Spleen (tissue), 11 donors: ENCODE measurements around the gene EXOC3. TPM values are rescaled to one million over a fixed set of nuclear protein-coding genes. Genes with fewer than 3 reads are reported as not detected.

ENCODE experiments used
- DNase-seq: peaks from one replicate; pipeline ENCODE4 v3.0.0-alpha.2; 2020
- H3K27ac ChIP-seq, 8 donors: fragments of 200-600 bp; sonication (generic) in 7 of 8; 1 replicate in 4 of 8; 2 replicates in 4 of 8; pipeline versions ENCODE4 v1.5.0 to v1.8.0; 2016 to 2021; ENCODE audit warnings: inconsistent platforms in 4 of 8, mild to moderate bottlenecking in 4 of 8, moderate library complexity in 1 of 8
- H3K27me3 ChIP-seq, 7 donors: fragments of 200-600 bp; sonication (generic) in 6 of 7; replicated peaks in 1 of 7; 1 replicate in 4 of 7; 2 replicates in 3 of 7; pipeline versions ENCODE4 v1.5.0 to v1.8.0; 2016 to 2021; ENCODE audit warnings: inconsistent platforms in 3 of 7, mild to moderate bottlenecking in 1 of 7
- H3K36me3 ChIP-seq, 6 donors: fragments of 200-600 bp; sonication (generic) in 5 of 6; 1 replicate in 4 of 6; 2 replicates in 2 of 6; pipeline versions ENCODE4 v1.5.0 to v1.8.0; 2016 to 2021; ENCODE audit warnings: inconsistent platforms in 2 of 6
- H3K4me1 ChIP-seq, 6 donors: fragments of 200-600 bp; sonication (generic) in 5 of 6; 1 replicate in 3 of 6; 2 replicates in 3 of 6; pipeline versions ENCODE4 v1.5.0 to v1.8.0; 2016 to 2021; ENCODE audit warnings: inconsistent platforms in 3 of 6
- H3K4me3 ChIP-seq, 8 donors: fragments of 200-600 bp; sonication (generic) in 7 of 8; 1 replicate in 4 of 8; 2 replicates in 4 of 8; pipeline versions ENCODE4 v1.5.0 to v1.8.0; 2016 to 2021; ENCODE audit warnings: inconsistent platforms in 4 of 8, mild to moderate bottlenecking in 4 of 8, moderate library complexity in 2 of 8
- H3K9me3 ChIP-seq, 8 donors: fragments of 200-600 bp; sonication (generic) in 7 of 8; 1 replicate in 4 of 8; 2 replicates in 4 of 8; pipeline versions ENCODE4 v1.5.0 to v1.8.0; 2016 to 2021; ENCODE audit warnings: inconsistent platforms in 4 of 8
- CTCF ChIP-seq, 11 experiments: fragments of 200-600 bp in 7 of 11; fragments of 450-650 bp in 4 of 11; sonication (generic) in 4 of 11; IDR thresholded peaks in 8 of 11; conservative IDR thresholded peaks in 3 of 11; 1 replicate in 7 of 11; 2 replicates in 4 of 11; pipeline versions ENCODE4 v1.4.0 to v1.8.0; 2016 to 2021; ENCODE audit warnings: antibody characterized with exemption in 11 of 11, inconsistent platforms in 4 of 11, mild to moderate bottlenecking in 1 of 11
- POLR2A ChIP-seq, 3 donors: fragments of 450-650 bp; IDR thresholded peaks; one replicate each; pipeline ENCODE4 v1.5.1; 2017; ENCODE audit warnings: antibody characterized with exemption in 3 of 3, mild to moderate bottlenecking in 1 of 3
- POLR2AphosphoS5 ChIP-seq, 3 donors: sonication (generic); formaldehyde crosslinking; IDR thresholded peaks; one replicate each; pipeline ENCODE4 v1.5.1; 2017; ENCODE audit warnings: antibody characterized with exemption in 3 of 3
- WGBS, 5 donors: extraction: QIAGEN DNeasy Blood & Tissue Kit in 3 of 5; methylation state at CpG; one replicate each; pipeline versions ENCODE4 v1.1.5 to v1.1.7; 2013 to 2018; 5-methylcytosine and 5-hydroxymethylcytosine counted together
- intact Hi-C: fragments of 100-400 bp; cut with DNase I; formaldehyde crosslinking; loops from one replicate; pipeline ENCODE4 v1.15.0; 2023; ENCODE audit warnings: low total_unique reads
- polyA plus RNA-seq, 3 donors: library from polyadenylated mRNA; stranded (reverse); fragments of 200-250 nt; gene quantifications; one replicate each; pipeline ENCODE4 v1.2.1, GENCODE V29; 2013
- total RNA-seq, 7 donors: library from RNA; depleted of rRNA in 3 of 7; stranded (reverse); fragments of >200 nt in 3 of 7; fragmentation: NEBNext Ultra II Directional in 4 of 7; extraction: Animal tissue kit (Norgen Biotek cat#: 25700) in 4 of 7; gene quantifications; one replicate each; pipeline versions ENCODE4 v1.1.0 to v1.2.1, GENCODE V29; 2016 to 2021
- donor health status: healthy with polysubstance abuse.
- donor health status: DM: no; HTN: no; CAD: no; lungs with moderate emphysema.
- donor health status: DM: no; HTN: no; CAD: no.
- donor health status: Bipolar disorder and iron deficiency.
- donor health status: healthy.
- donor health status: DM: no; HTN: no; CAD: no.
- donor health status: DM: yes; HTN: yes; CAD: no.

EXOC3 gene
- total and polyA plus RNA-seq, 10 donors, result 22.7 to 87.0 (median 71.0) TPM

- Histone ChIP-seq H3K9me3 (no peaks in the 10 kb centered on the region), H3K36me3 (no peaks in the 10 kb centered on the region), H3K4me3 (no peak overlapping the region), H3K27me3 (peaks cover 0 to 93% (median 51%) of the 10 kb centered on the region in 7 donors), H3K4me1 (peaks cover 0 to 5% (median 0%) of the 10 kb centered on the region in 6 donors), H3K27ac (no peak overlapping the region)
- DNase-seq, result no peak
- no peak for TF ChIP-seq POLR2AphosphoS5 (IDR thresholded peaks at IDR 0.05)
- TF ChIP-seq POLR2A (IDR thresholded peaks at IDR 0.05), result no peak
- TF ChIP-seq CTCF (IDR thresholded peaks at IDR 0.05 in 8 of 11, conservative IDR thresholded peaks at IDR 0.05 in 3 of 11), result no peak
- 76 to 89% (median 88%) methylated on average over 10 of the region's 10 CpGs for WGBS, 5 donors
- intact Hi-C loops, result no loop called here
These were observed 73.5 kb downstream of the EXOC3 start for GRCh38 chr5:516338-516925.

Other genes starting within 250 kb of the EXOC3 start
- gene CCDC127, start 225.0 kb upstream of the EXOC3 start, total RNA-seq, result 1 to 10 TPM; 2.8 to 8.9 (median 5.7) TPM
- gene CCDC127, start 225.0 kb upstream of the EXOC3 start, polyA plus RNA-seq, result 1 to 10 TPM; 1.2 to 2.6 (median 1.8) TPM
- 100 to 1,000 TPM in 6 of 7 donors, 10 to 100 TPM in 1; 91.9 to 135 (median 122) TPM for gene SDHA, start 224.9 kb upstream of the EXOC3 start, total RNA-seq
- gene SDHA, start 224.9 kb upstream of the EXOC3 start, polyA plus RNA-seq, result 10 to 100 TPM; 58.6 to 86.0 (median 62.3) TPM
- 100 to 1,000 TPM in 3 of 7 donors, 10 to 100 TPM in 4; 74.1 to 106 (median 96.9) TPM for gene PDCD6, start 171.5 kb upstream of the EXOC3 start, total RNA-seq
- 100 to 1,000 TPM; 102 to 158 (median 127) TPM for gene PDCD6, start 171.5 kb upstream of the EXOC3 start, polyA plus RNA-seq
- 10 to 100 TPM; 11.2 to 28.5 (median 14.0) TPM for gene AHRR, start 121.5 kb upstream of the EXOC3 start, total RNA-seq
- 1 to 10 TPM in 2 of 3 donors, under 1 TPM in 1; 0.96 to 5.4 (median 2.8) TPM for gene AHRR, start 121.5 kb upstream of the EXOC3 start, polyA plus RNA-seq
- gene SLC9A3, start 81.3 kb downstream of the EXOC3 start, total RNA-seq, result 1 to 10 TPM; 1.0 to 3.2 (median 1.3) TPM
- gene SLC9A3, start 81.3 kb downstream of the EXOC3 start, polyA plus RNA-seq, result 1 to 10 TPM; 1.5 to 1.8 (median 1.5) TPM
- gene CEP72, start 169.2 kb downstream of the EXOC3 start, total RNA-seq, result 10 to 100 TPM in 4 of 7 donors, 1 to 10 TPM in 3; 8.5 to 13.1 (median 10.4) TPM
- gene CEP72, start 169.2 kb downstream of the EXOC3 start, polyA plus RNA-seq, result 1 to 10 TPM; 2.1 to 4.5 (median 2.9) TPM